ENCODE measurements around the gene OSBPL6. TPM values are rescaled to one million over a fixed set of nuclear protein-coding genes. Genes with fewer than 3 reads are reported as not detected.
A peak's percentile ranks its signal among the peaks of the same experiment; 100 is the strongest.

Gene OSBPL6
- total RNA-seq, 4 donors from 2014 or later = 1.8 to 3.3 (median 2.3) TPM

- Histone ChIP-seq H3K36me3 (no peaks in the 10 kb centered on the region), H3K27me3 (no peaks in the 10 kb centered on the region), H3K4me3 (no peak overlapping the region), H3K9me3 (no peaks in the 10 kb centered on the region), H3K27ac (replicated peaks in 1 of 4) (peak overlapping the region in 2 of 4 donors; percentile 40 to 54), H3K4me1 (peaks cover 18 to 29% (median 26%) of the 10 kb centered on the region in 4 donors)
- WGBS = 74% methylated on average over 2 of the region's 2 CpGs
- TF ChIP-seq EP300 (IDR thresholded peaks at IDR 0.05) (no peak), POLR2AphosphoS5 (IDR thresholded peaks at IDR 0.05) (no peak), POLR2A (IDR thresholded peaks at IDR 0.05; ENCODE audit: low read depth) (no peak)
- TF ChIP-seq, protein P1, sequence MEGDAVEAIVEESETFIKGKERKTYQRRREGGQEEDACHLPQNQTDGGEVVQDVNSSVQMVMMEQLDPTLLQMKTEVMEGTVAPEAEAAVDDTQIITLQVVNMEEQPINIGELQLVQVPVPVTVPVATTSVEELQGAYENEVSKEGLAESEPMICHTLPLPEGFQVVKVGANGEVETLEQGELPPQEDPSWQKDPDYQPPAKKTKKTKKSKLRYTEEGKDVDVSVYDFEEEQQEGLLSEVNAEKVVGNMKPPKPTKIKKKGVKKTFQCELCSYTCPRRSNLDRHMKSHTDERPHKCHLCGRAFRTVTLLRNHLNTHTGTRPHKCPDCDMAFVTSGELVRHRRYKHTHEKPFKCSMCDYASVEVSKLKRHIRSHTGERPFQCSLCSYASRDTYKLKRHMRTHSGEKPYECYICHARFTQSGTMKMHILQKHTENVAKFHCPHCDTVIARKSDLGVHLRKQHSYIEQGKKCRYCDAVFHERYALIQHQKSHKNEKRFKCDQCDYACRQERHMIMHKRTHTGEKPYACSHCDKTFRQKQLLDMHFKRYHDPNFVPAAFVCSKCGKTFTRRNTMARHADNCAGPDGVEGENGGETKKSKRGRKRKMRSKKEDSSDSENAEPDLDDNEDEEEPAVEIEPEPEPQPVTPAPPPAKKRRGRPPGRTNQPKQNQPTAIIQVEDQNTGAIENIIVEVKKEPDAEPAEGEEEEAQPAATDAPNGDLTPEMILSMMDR (IDR thresholded peaks at IDR 0.05) = no peak
- DNase-seq (ENCODE audit: extremely low spot score) = no peak
- intact Hi-C loops (cut with DNase I) = no loop called here
Observed at GRCh38 chr2:178271094-178271493, 76.8 kb downstream of the OSBPL6 start.

GRCh38 chr2:178271629-178272333, 77.5 kb downstream of the OSBPL6 start:
- 32% methylated on average over 3 of the region's 3 CpGs for WGBS
- Histone ChIP-seq H3K9me3 (no peaks in the 10 kb centered on the region), H3K4me3 (no peak overlapping the region), H3K27me3 (no peaks in the 10 kb centered on the region), H3K36me3 (no peaks in the 10 kb centered on the region), H3K27ac (replicated peaks in 1 of 4) (peak overlapping the region in 3 of 4 donors; percentile 40 to 54 (median 42)), H3K4me1 (peaks cover 18 to 29% (median 26%) of the 10 kb centered on the region in 4 donors)
- no peak for DNase-seq (ENCODE audit: extremely low spot score)
- TF ChIP-seq POLR2AphosphoS5 (IDR thresholded peaks at IDR 0.05) = peak in 1 of 2 donors; percentile 65
- no peak for TF ChIP-seq EP300 (IDR thresholded peaks at IDR 0.05)
- TF ChIP-seq POLR2A (IDR thresholded peaks at IDR 0.05; ENCODE audit: low read depth) = no peak
- intact Hi-C loops (cut with DNase I) = no loop called here

- DNase-seq (ENCODE audit: extremely low spot score) = no peak
- no peak overlapping the region for H3K4me3 ChIP-seq
- H3K9me3 ChIP-seq = no peaks in the 10 kb centered on the region
- TF ChIP-seq, protein P1 (IDR thresholded peaks at IDR 0.05) = no peak
- TF ChIP-seq POLR2AphosphoS5 (IDR thresholded peaks at IDR 0.05) (no peak), POLR2A (IDR thresholded peaks at IDR 0.05; ENCODE audit: low read depth) (no peak)
- no peaks in the 10 kb centered on the region for H3K36me3 ChIP-seq
- H3K27ac ChIP-seq (replicated peaks in 1 of 4) = no peak overlapping the region
- H3K4me1 ChIP-seq = peaks cover 18 to 29% (median 26%) of the 10 kb centered on the region in 4 donors
- 65% methylated on average over 2 of the region's 2 CpGs for WGBS
- intact Hi-C loops (cut with DNase I) = no loop called here
- H3K27me3 ChIP-seq = no peaks in the 10 kb centered on the region
Observed at GRCh38 chr2:178273787-178274360, 79.6 kb downstream of the OSBPL6 start.

DNA sequence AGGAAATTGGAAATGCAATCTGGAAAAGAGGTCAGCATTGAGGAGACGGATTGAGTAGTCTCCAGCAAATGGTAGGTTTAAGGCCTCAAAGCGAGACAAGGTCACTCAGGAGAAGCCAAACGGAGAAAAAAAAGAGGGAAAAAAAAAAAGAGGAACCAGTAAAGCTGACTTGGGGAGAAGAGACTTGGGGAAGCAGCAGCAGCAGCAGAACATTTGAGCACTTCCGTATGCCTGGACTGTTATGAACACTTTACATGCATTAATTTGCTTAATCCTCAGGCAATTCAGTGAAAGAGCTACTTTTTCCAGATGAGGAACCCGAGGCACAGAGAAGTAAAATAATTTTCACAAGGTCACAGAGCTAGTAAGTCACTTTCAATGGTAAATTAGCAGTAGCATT, 81.3 kb downstream of the OSBPL6 start:
- no peak for DNase-seq (ENCODE audit: extremely low spot score)
- TF ChIP-seq, protein P1 (IDR thresholded peaks at IDR 0.05) = no peak
- no peaks in the 10 kb centered on the region for H3K9me3 ChIP-seq
- H3K4me1 ChIP-seq = peaks cover 12 to 34% (median 26%) of the 10 kb centered on the region in 4 donors
- H3K4me3 ChIP-seq = no peak overlapping the region
- intact Hi-C loops (cut with DNase I) = no loop called here
- no peaks in the 10 kb centered on the region for H3K27me3 ChIP-seq
- H3K36me3 ChIP-seq = no peaks in the 10 kb centered on the region
- no peak overlapping the region for H3K27ac ChIP-seq (replicated peaks in 1 of 4)
- 85% methylated on average over 5 of the region's 5 CpGs for WGBS

GRCh38 chr2:178277741-178278197, 83.5 kb downstream of the OSBPL6 start:
- H3K36me3 ChIP-seq = no peaks in the 10 kb centered on the region
- 60% methylated on average over 6 of the region's 6 CpGs for WGBS
- H3K27me3 ChIP-seq = no peaks in the 10 kb centered on the region
- H3K4me3 ChIP-seq = no peak overlapping the region
- H3K4me1 ChIP-seq = peaks cover 2 to 16% (median 11%) of the 10 kb centered on the region in 4 donors
- no peaks in the 10 kb centered on the region for H3K9me3 ChIP-seq
- no peak overlapping the region for H3K27ac ChIP-seq (replicated peaks in 1 of 4)
- intact Hi-C loops (cut with DNase I) = no loop called here
- TF ChIP-seq EP300 (IDR thresholded peaks at IDR 0.05) (no peak), POLR2A (IDR thresholded peaks at IDR 0.05; ENCODE audit: low read depth) (no peak), POLR2AphosphoS5 (IDR thresholded peaks at IDR 0.05) (no peak)
- TF ChIP-seq, protein P1 (IDR thresholded peaks at IDR 0.05) = no peak
- no peak for DNase-seq (ENCODE audit: extremely low spot score)
